ENCODE results near the gene RTF1. TPM values are rescaled to one million over a fixed set of nuclear protein-coding genes. Genes with fewer than 3 reads are reported as not detected.
A peak's percentile ranks its signal among the peaks of the same experiment; 100 is the strongest.
"Not testable (repeated sequence)": the region's sequence is repeated elsewhere in the genome, so short reads cannot be mapped to it uniquely, and the experiment has no call there.

The RTF1 gene
- polyA plus RNA-seq, 1 donor: 42.0 TPM

- H3K4me3 ChIP-seq (ENCODE audit: low read length): no peak overlapping the region
- H3K36me3 ChIP-seq (ENCODE audit: control insufficient read depth, insufficient read depth, low read length): no peaks in the 10 kb centered on the region
- H3K27ac ChIP-seq (ENCODE audit: low read length): peak overlapping the region; percentile 68
- DNase-seq: no peak
- H3K4me1 ChIP-seq (ENCODE audit: control insufficient read depth, insufficient read depth, low read length): peaks cover 6% of the 10 kb centered on the region
- H3K9me3 ChIP-seq (ENCODE audit: control insufficient read depth, low read depth, low read length): no peaks in the 10 kb centered on the region
- no peaks in the 10 kb centered on the region for H3K27me3 ChIP-seq (ENCODE audit: control insufficient read depth, insufficient read depth, low read length)
- WGBS (ENCODE audit: insufficient coverage, low lambda C conversion rate): 83% methylated on average over 2 of the region's 5 CpGs
Observed at GRCh38 chr15:41407341-41407740, 9.6 kb upstream of the RTF1 start.

GRCh38 chr15:41408234-41408641 lies 8.7 kb upstream of the RTF1 start:
- H3K27me3 ChIP-seq (ENCODE audit: control insufficient read depth, insufficient read depth, low read length): no peaks in the 10 kb centered on the region
- H3K4me1 ChIP-seq (ENCODE audit: control insufficient read depth, insufficient read depth, low read length): peaks cover 6% of the 10 kb centered on the region
- H3K36me3 ChIP-seq (ENCODE audit: control insufficient read depth, insufficient read depth, low read length): no peaks in the 10 kb centered on the region
- no CpG with 5 or more reads among the region's 2 CpGs for WGBS (ENCODE audit: insufficient coverage, low lambda C conversion rate)
- H3K27ac ChIP-seq (ENCODE audit: low read length): peak overlapping the region; percentile 68
- peak overlapping the region; percentile 11 for H3K4me3 ChIP-seq (ENCODE audit: low read length)
- no peaks in the 10 kb centered on the region for H3K9me3 ChIP-seq (ENCODE audit: control insufficient read depth, low read depth, low read length)
- peak; percentile 52 to 82 for DNase-seq

GRCh38 chr15:41411031-41411430 lies 5.9 kb upstream of the RTF1 start:
- peaks cover 7% of the 10 kb centered on the region for H3K4me1 ChIP-seq (ENCODE audit: control insufficient read depth, insufficient read depth, low read length)
- H3K4me3 ChIP-seq (ENCODE audit: low read length): no peak overlapping the region
- no peaks in the 10 kb centered on the region for H3K27me3 ChIP-seq (ENCODE audit: control insufficient read depth, insufficient read depth, low read length)
- no CpG with 5 or more reads among the region's 2 CpGs for WGBS (ENCODE audit: insufficient coverage, low lambda C conversion rate)
- H3K27ac ChIP-seq (ENCODE audit: low read length): no peak overlapping the region
- no peaks in the 10 kb centered on the region for H3K36me3 ChIP-seq (ENCODE audit: control insufficient read depth, insufficient read depth, low read length)
- no peaks in the 10 kb centered on the region for H3K9me3 ChIP-seq (ENCODE audit: control insufficient read depth, low read depth, low read length)
- no peak for DNase-seq

- no peak for DNase-seq
- Histone ChIP-seq H3K27me3 (ENCODE audit: control insufficient read depth, insufficient read depth, low read length) (no peaks in the 10 kb centered on the region), H3K36me3 (ENCODE audit: control insufficient read depth, insufficient read depth, low read length) (no peaks in the 10 kb centered on the region), H3K27ac (ENCODE audit: low read length) (no peak overlapping the region), H3K9me3 (ENCODE audit: control insufficient read depth, low read depth, low read length) (no peaks in the 10 kb centered on the region), H3K4me3 (ENCODE audit: low read length) (no peak overlapping the region), H3K4me1 (ENCODE audit: control insufficient read depth, insufficient read depth, low read length) (peaks cover 10% of the 10 kb centered on the region)
- WGBS (ENCODE audit: insufficient coverage, low lambda C conversion rate): 60% methylated on average over 1 of the region's 3 CpGs
Observed at GRCh38 chr15:41411441-41411840, 5.5 kb upstream of the RTF1 start.

GRCh38 chr15:41416128-41416741 lies 660 bp upstream of the RTF1 start:
- H3K27me3 ChIP-seq (ENCODE audit: control insufficient read depth, insufficient read depth, low read length): no peaks in the 10 kb centered on the region
- peak in 1 of 2 donors; percentile 19 for DNase-seq
- no peaks in the 10 kb centered on the region for H3K9me3 ChIP-seq (ENCODE audit: control insufficient read depth, low read depth, low read length)
- peak overlapping the region; percentile 98 for H3K4me3 ChIP-seq (ENCODE audit: low read length)
- peaks cover 9% of the 10 kb centered on the region for H3K4me1 ChIP-seq (ENCODE audit: control insufficient read depth, insufficient read depth, low read length)
- H3K27ac ChIP-seq (ENCODE audit: low read length): peak overlapping the region; percentile 96
- no peaks in the 10 kb centered on the region for H3K36me3 ChIP-seq (ENCODE audit: control insufficient read depth, insufficient read depth, low read length)
- no CpG with 5 or more reads among the region's 20 CpGs for WGBS (ENCODE audit: insufficient coverage, low lambda C conversion rate)

- peaks cover 9% of the 10 kb centered on the region for H3K4me1 ChIP-seq (ENCODE audit: control insufficient read depth, insufficient read depth, low read length)
- peak; percentile 21 to 77 for DNase-seq
- no peaks in the 10 kb centered on the region for H3K9me3 ChIP-seq (ENCODE audit: control insufficient read depth, low read depth, low read length)
- peak overlapping the region; percentile 64 for H3K27ac ChIP-seq (ENCODE audit: low read length)
- WGBS (ENCODE audit: insufficient coverage, low lambda C conversion rate): no CpG with 5 or more reads among the region's 37 CpGs
- H3K27me3 ChIP-seq (ENCODE audit: control insufficient read depth, insufficient read depth, low read length): no peaks in the 10 kb centered on the region
- H3K36me3 ChIP-seq (ENCODE audit: control insufficient read depth, insufficient read depth, low read length): no peaks in the 10 kb centered on the region
- peak overlapping the region; percentile 88 for H3K4me3 ChIP-seq (ENCODE audit: low read length)
Observed at GRCh38 chr15:41417418-41418195, 712 bp downstream of the RTF1 start.

- Histone ChIP-seq H3K4me1 (ENCODE audit: control insufficient read depth, insufficient read depth, low read length) (no peaks in the 10 kb centered on the region), H3K36me3 (ENCODE audit: control insufficient read depth, insufficient read depth, low read length) (peaks cover 3% of the 10 kb centered on the region), H3K27me3 (ENCODE audit: control insufficient read depth, insufficient read depth, low read length) (no peaks in the 10 kb centered on the region), H3K4me3 (ENCODE audit: low read length) (no peak overlapping the region), H3K9me3 (ENCODE audit: control insufficient read depth, low read depth, low read length) (no peaks in the 10 kb centered on the region), H3K27ac (ENCODE audit: low read length) (no peak overlapping the region)
- DNase-seq: no peak
- 100% methylated on average over 2 of the region's 7 CpGs for WGBS (ENCODE audit: insufficient coverage, low lambda C conversion rate)
Observed at GRCh38 chr15:41423979-41424659, 7.2 kb downstream of the RTF1 start.

- H3K9me3 ChIP-seq (ENCODE audit: control insufficient read depth, low read depth, low read length): no peaks in the 10 kb centered on the region
- no peak overlapping the region for H3K27ac ChIP-seq (ENCODE audit: low read length)
- no peak overlapping the region for H3K4me3 ChIP-seq (ENCODE audit: low read length)
- peaks cover 3% of the 10 kb centered on the region for H3K36me3 ChIP-seq (ENCODE audit: control insufficient read depth, insufficient read depth, low read length)
- H3K27me3 ChIP-seq (ENCODE audit: control insufficient read depth, insufficient read depth, low read length): no peaks in the 10 kb centered on the region
- DNase-seq: no peak
- no peaks in the 10 kb centered on the region for H3K4me1 ChIP-seq (ENCODE audit: control insufficient read depth, insufficient read depth, low read length)
- no CpG with 5 or more reads among the region's 14 CpGs for WGBS (ENCODE audit: insufficient coverage, low lambda C conversion rate)
Observed at GRCh38 chr15:41424809-41425208, 7.9 kb downstream of the RTF1 start.

- H3K36me3 ChIP-seq (ENCODE audit: control insufficient read depth, insufficient read depth, low read length); H3K4me1 ChIP-seq (ENCODE audit: control insufficient read depth, insufficient read depth, low read length); H3K27me3 ChIP-seq (ENCODE audit: control insufficient read depth, insufficient read depth, low read length); DNase-seq; H3K4me3 ChIP-seq (ENCODE audit: low read length); H3K9me3 ChIP-seq (ENCODE audit: control insufficient read depth, low read depth, low read length); H3K27ac ChIP-seq (ENCODE audit: low read length): not testable (repeated sequence)
- 80% methylated on average over 1 of the region's 5 CpGs for WGBS (ENCODE audit: insufficient coverage, low lambda C conversion rate)
Observed at GRCh38 chr15:41425907-41426306, 9.0 kb downstream of the RTF1 start.

- Histone ChIP-seq H3K27me3 (ENCODE audit: control insufficient read depth, insufficient read depth, low read length) (no peaks in the 10 kb centered on the region), H3K36me3 (ENCODE audit: control insufficient read depth, insufficient read depth, low read length) (no peaks in the 10 kb centered on the region), H3K9me3 (ENCODE audit: control insufficient read depth, low read depth, low read length) (no peaks in the 10 kb centered on the region), H3K4me3 (ENCODE audit: low read length) (no peak overlapping the region), H3K27ac (ENCODE audit: low read length) (peak overlapping the region; percentile 32), H3K4me1 (ENCODE audit: control insufficient read depth, insufficient read depth, low read length) (no peaks in the 10 kb centered on the region)
- 86% methylated on average over 5 of the region's 10 CpGs for WGBS (ENCODE audit: insufficient coverage, low lambda C conversion rate)
- DNase-seq: peak in 1 of 2 donors; percentile 22
Observed at GRCh38 chr15:41429003-41429890, 12.4 kb downstream of the RTF1 start.
